ENCODE measurements around the gene MTERF4. TPM values are rescaled to one million over a fixed set of nuclear protein-coding genes. Genes with fewer than 3 reads are reported as not detected.

Gene MTERF4
- total and polyA plus RNA-seq, 8 donors = 3.2 to 85.7 (median 29.2) TPM

DNA sequence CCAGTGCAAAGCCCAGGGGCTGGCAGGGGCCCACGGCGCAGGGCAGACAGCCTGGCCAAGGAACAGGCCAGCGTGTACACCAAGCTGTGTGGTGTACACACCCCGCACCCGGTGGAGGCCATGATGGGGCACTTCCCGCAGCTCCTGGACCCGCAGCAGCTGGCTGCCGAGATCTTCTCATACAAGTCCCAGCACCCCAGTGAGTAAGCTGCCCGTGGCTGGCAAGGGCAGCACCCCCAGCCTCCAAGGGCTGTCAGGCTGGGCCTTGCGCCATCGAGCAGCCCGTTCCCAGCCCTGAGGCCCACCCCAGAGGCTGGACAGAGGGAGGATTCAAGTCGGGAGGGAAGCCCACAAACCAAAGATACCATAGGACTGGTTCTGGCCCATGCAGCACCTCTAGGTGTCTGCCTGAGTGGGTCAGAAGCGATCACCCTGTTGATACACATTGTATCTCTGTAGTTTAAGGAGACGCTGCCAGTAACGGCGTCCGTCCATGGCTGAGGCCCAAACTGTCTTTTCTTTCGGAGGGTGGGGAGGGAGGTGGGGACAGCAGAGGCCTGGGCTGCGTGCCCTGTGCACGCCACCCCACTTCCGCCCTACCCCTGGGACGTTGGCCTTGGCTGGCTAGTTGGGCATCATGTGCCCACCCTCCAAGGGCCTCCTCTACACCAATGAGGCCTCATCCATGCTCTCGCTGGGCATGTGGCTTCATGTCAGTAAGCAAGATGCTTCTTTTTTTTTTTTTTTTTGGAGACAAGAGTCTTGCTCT, 16.8 kb upstream of the MTERF4 start:
- intact Hi-C loops (cut with DNase I; ENCODE audit: low total_unique reads) = no loop called here
- WGBS, 5 donors = 92 to 95% (median 93%) methylated on average over 16 to 24 of the region's 24 CpGs
- H3K36me3 ChIP-seq = peaks cover 0 to 28% (median 24%) of the 10 kb centered on the region in 4 donors
- no peak overlapping the region for H3K4me3 ChIP-seq
- H3K9me3 ChIP-seq = no peaks in the 10 kb centered on the region
- no peak overlapping the region for H3K27ac ChIP-seq
- TF ChIP-seq EP300 (IDR thresholded peaks at IDR 0.05) (no peak), CTCF (IDR thresholded peaks at IDR 0.05) (no peak), POLR2A (IDR thresholded peaks at IDR 0.05) (no peak), POLR2AphosphoS5 (IDR thresholded peaks at IDR 0.05) (no peak)
- DNase-seq = no peak
- H3K27me3 ChIP-seq = no peaks in the 10 kb centered on the region
- H3K4me1 ChIP-seq = no peaks in the 10 kb centered on the region

DNA sequence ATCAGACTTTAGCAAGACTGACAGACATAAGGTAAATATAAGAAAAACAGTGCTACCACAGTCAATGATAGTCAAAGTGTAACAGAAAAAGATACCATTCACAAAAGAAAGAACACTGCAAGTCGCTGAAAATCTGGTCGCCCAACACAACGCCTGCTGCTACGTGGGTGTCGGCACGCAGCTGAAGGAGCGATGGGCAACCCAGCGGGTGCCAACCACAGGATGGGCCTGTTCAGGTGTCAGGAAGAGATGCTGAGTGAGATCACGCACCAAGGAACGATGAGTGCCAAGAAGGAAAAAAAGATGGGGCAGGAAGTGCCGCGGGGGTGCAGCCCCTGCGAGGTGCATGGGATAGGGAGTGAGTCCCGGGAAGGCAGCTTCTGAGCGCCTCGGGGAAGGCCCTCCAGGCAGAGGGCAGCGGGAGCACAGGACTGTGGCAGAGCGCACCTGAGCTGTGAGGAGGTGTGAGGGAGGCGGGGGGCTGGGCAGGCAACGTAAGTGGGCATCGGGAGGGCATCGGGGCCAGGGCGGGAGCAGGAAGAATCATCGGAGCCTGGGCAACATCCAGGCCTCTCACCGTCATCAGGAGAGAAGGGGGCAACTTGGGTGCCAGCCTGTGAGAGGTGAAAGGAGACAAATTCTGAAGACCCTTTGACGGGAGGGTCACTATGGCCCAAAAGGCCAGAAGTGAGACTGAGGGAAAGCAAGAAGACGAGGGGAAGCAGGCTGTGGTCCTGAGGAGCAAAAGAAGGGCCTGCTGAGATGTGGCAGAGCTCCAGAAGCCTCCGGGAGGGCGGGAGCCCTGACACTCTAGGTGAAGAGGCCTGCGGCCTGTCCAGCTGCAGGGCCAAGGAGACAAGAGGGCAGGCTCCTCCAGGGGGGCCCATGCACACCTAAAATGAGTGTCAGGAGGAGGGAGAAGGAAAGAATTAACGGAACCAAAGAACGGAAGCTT, 14.8 kb upstream of the MTERF4 start:
- DNase-seq = no peak
- Histone ChIP-seq H3K4me1 (no peaks in the 10 kb centered on the region), H3K9me3 (no peaks in the 10 kb centered on the region), H3K4me3 (no peak overlapping the region), H3K27ac (no peak overlapping the region), H3K27me3 (no peaks in the 10 kb centered on the region), H3K36me3 (peaks cover 0 to 20% (median 17%) of the 10 kb centered on the region in 4 donors)
- intact Hi-C loops (cut with DNase I; ENCODE audit: low total_unique reads) = no loop called here
- no peak for TF ChIP-seq POLR2AphosphoS5 (IDR thresholded peaks at IDR 0.05)
- TF ChIP-seq CTCF (IDR thresholded peaks at IDR 0.05) = no peak
- no peak for TF ChIP-seq POLR2A (IDR thresholded peaks at IDR 0.05)
- TF ChIP-seq EP300 (IDR thresholded peaks at IDR 0.05) = no peak
- 90 to 96% (median 94%) methylated on average over 32 of the region's 32 CpGs for WGBS, 5 donors

GRCh38 chr2:241115361-241115760, 13.3 kb upstream of the MTERF4 start:
- no peaks in the 10 kb centered on the region for H3K4me1 ChIP-seq
- peaks cover 0 to 20% (median 14%) of the 10 kb centered on the region in 4 donors for H3K36me3 ChIP-seq
- no peak overlapping the region for H3K27ac ChIP-seq
- H3K4me3 ChIP-seq = no peak overlapping the region
- intact Hi-C loops (cut with DNase I; ENCODE audit: low total_unique reads) = no loop called here
- H3K27me3 ChIP-seq = no peaks in the 10 kb centered on the region
- no peak for DNase-seq
- TF ChIP-seq POLR2A (IDR thresholded peaks at IDR 0.05) (no peak), CTCF (IDR thresholded peaks at IDR 0.05) (no peak), POLR2AphosphoS5 (IDR thresholded peaks at IDR 0.05) (no peak), EP300 (IDR thresholded peaks at IDR 0.05) (no peak)
- WGBS, 5 donors = 72 to 96% (median 83%) methylated on average over 8 of the region's 8 CpGs
- no peaks in the 10 kb centered on the region for H3K9me3 ChIP-seq

DNA sequence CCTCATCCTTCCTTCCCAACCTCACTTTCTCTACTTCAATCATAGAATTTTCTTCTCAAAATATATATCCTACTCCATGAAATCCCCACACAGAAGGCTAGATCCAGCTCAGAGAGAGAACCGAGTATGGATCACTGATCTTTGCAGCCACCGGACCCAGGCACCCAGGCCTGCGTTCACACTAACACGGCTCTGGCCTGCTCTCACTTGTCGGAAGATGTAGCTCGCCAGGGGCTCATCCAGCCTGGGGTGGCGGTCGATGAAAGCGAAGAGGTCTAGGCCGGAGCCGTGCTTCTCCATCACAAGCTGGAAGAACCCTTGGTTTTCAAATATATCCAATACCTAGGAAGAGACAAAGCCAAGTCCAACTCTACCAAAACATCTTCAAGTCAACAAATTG, 12.7 kb upstream of the MTERF4 start:
- intact Hi-C loops (cut with DNase I; ENCODE audit: low total_unique reads) = no loop called here
- no peaks in the 10 kb centered on the region for H3K9me3 ChIP-seq
- 93 to 98% (median 94%) methylated on average over 11 of the region's 11 CpGs for WGBS, 5 donors
- H3K27ac ChIP-seq = no peak overlapping the region
- peaks cover 0 to 20% (median 14%) of the 10 kb centered on the region in 4 donors for H3K36me3 ChIP-seq
- H3K4me1 ChIP-seq = no peaks in the 10 kb centered on the region
- no peaks in the 10 kb centered on the region for H3K27me3 ChIP-seq
- DNase-seq = no peak
- no peak for TF ChIP-seq POLR2AphosphoS5 (IDR thresholded peaks at IDR 0.05)
- TF ChIP-seq EP300 (IDR thresholded peaks at IDR 0.05) = no peak
- TF ChIP-seq POLR2A (IDR thresholded peaks at IDR 0.05) = no peak
- TF ChIP-seq CTCF (IDR thresholded peaks at IDR 0.05) = no peak
- H3K4me3 ChIP-seq = no peak overlapping the region
